ENCODE measurements around the gene SLC2A10. TPM values are rescaled to one million over a fixed set of nuclear protein-coding genes. Genes with fewer than 3 reads are reported as not detected.

The SLC2A10 gene
- total and polyA plus RNA-seq, 7 donors: 6.4 to 28.2 (median 9.4) TPM

- Histone ChIP-seq H3K4me1 (peaks cover 0 to 58% (median 44%) of the 10 kb centered on the region in 4 donors), H3K4me3 (peak overlapping the region; percentile 13 to 41 (median 36)), H3K27ac (peak overlapping the region; percentile 33 to 68 (median 62)), H3K36me3 (peaks cover 0 to 27% (median 2%) of the 10 kb centered on the region in 4 donors), H3K9me3 (no peaks in the 10 kb centered on the region), H3K27me3 (no peaks in the 10 kb centered on the region)
- WGBS, 2 donors: 60 to 67% methylated on average over 23 of the region's 23 CpGs
- peak; percentile 72 for DNase-seq
- intact Hi-C loops (cut with DNase I): loop anchor here (5.0 to 10.0 kb wide), 3 partner anchors 122 to 589 kb away; partner anchors contain the start of gene ZNF334
- TF ChIP-seq, protein P1, sequence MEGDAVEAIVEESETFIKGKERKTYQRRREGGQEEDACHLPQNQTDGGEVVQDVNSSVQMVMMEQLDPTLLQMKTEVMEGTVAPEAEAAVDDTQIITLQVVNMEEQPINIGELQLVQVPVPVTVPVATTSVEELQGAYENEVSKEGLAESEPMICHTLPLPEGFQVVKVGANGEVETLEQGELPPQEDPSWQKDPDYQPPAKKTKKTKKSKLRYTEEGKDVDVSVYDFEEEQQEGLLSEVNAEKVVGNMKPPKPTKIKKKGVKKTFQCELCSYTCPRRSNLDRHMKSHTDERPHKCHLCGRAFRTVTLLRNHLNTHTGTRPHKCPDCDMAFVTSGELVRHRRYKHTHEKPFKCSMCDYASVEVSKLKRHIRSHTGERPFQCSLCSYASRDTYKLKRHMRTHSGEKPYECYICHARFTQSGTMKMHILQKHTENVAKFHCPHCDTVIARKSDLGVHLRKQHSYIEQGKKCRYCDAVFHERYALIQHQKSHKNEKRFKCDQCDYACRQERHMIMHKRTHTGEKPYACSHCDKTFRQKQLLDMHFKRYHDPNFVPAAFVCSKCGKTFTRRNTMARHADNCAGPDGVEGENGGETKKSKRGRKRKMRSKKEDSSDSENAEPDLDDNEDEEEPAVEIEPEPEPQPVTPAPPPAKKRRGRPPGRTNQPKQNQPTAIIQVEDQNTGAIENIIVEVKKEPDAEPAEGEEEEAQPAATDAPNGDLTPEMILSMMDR (IDR thresholded peaks at IDR 0.05): no peak
- TF ChIP-seq EP300 (IDR thresholded peaks at IDR 0.05): no peak
- TF ChIP-seq POLR2A (IDR thresholded peaks at IDR 0.05): no peak
- peak in 1 of 4 donors; percentile 13 for TF ChIP-seq POLR2AphosphoS5 (IDR thresholded peaks at IDR 0.05)
Measured at GRCh38 chr20:46683939-46684750, 25.3 kb upstream of the SLC2A10 start.

DNA sequence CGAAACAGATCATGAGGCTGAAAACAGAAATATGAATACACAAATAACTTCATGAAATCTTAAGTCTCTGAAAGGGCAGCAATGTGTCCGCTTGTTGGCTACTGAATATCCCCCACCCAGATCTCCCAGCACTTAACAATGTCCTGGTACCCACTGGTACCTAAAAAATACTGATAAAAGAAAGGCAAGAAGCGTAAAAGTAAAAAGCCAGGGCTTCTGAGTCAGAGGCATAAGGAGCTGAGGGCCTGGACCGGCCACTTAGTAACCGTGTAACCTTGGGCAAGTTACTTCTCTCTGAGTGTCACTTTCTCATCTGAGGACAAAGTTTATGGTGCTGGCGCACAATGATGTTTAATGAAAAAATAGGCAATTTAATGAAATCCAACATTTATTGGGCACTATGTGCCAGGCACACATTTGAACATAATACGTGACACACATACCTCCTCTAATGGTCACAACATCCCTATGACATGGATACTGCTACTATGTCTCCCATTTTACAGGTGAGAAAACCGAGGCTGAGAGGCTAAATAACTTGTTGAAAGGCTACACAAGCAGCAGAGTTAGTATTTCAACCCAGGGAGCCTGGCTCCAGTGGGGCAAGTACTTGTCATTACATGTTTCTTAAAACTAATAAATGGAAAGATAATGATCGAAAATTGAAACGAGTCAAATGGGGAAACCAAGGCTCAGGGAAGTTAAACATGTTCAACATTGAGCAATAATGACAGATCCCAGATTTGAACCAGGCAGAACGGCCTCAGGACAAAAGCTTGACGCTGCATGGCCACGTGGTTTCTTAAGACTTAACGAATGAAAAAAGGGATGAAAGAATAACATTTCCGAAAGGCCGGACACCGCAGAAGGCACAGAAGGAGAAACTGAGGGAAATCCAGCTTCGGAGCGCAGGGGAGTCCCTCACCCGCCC, 21.0 kb upstream of the SLC2A10 start:
- no peaks in the 10 kb centered on the region for H3K27me3 ChIP-seq
- intact Hi-C loops (cut with DNase I): loop anchor here (1.0 to 10.0 kb wide), 2 partner anchors 21 to 594 kb away; partner anchors contain the start of gene SLC2A10
- H3K4me3 ChIP-seq: peak overlapping the region; percentile 80 to 91 (median 86)
- WGBS, 2 donors: 10 to 18% methylated on average over 20 of the region's 20 CpGs
- H3K36me3 ChIP-seq: peaks cover 0 to 22% (median 2%) of the 10 kb centered on the region in 4 donors
- DNase-seq: peak; percentile 80
- H3K27ac ChIP-seq: peak overlapping the region; percentile 94 to 99 (median 96)
- TF ChIP-seq POLR2AphosphoS5 (IDR thresholded peaks at IDR 0.05) (no peak), POLR2A (IDR thresholded peaks at IDR 0.05) (no peak), EP300 (IDR thresholded peaks at IDR 0.05) (no peak)
- TF ChIP-seq, protein P1 (IDR thresholded peaks at IDR 0.05): no peak
- H3K4me1 ChIP-seq: peaks cover 0 to 48% (median 37%) of the 10 kb centered on the region in 4 donors
- no peaks in the 10 kb centered on the region for H3K9me3 ChIP-seq

- Histone ChIP-seq H3K27ac (peak within 1 kb of the TSS; percentile 94 to 99 (median 96)), H3K27me3 (no peaks in the 10 kb centered on the region), H3K4me1 (peaks cover 0 to 42% (median 29%) of the 10 kb centered on the region in 4 donors), H3K9me3 (no peaks in the 10 kb centered on the region), H3K36me3 (peaks cover 0 to 22% (median 2%) of the 10 kb centered on the region in 4 donors), H3K4me3 (peak within 1 kb of the TSS; percentile 80 to 91 (median 86))
- intact Hi-C loops (cut with DNase I): loop anchor here (1.0 to 10.0 kb wide), 2 partner anchors 20 to 594 kb away; partner anchors contain the start of gene SLC2A10
- DNase-seq: peak; percentile 100
- TF ChIP-seq POLR2A (IDR thresholded peaks at IDR 0.05) (peak; percentile 65 to 70), POLR2AphosphoS5 (IDR thresholded peaks at IDR 0.05) (peak; percentile 75 to 88 (median 80)), EP300 (IDR thresholded peaks at IDR 0.05) (no peak)
- TF ChIP-seq, protein P1 (IDR thresholded peaks at IDR 0.05): peak; percentile 37 to 57 (median 50)
- 0% methylated on average over 71 of the region's 71 CpGs for WGBS, 2 donors
Measured at GRCh38 chr20:46689082-46689753, 20.2 kb upstream of the SLC2A10 start, which contains the start of gene TP53RK. TP53RK (minus strand) TSS chr20:46689444; CDS start chr20:46689414, 30 bp downstream.

GRCh38 chr20:46689754-46690085, 19.7 kb upstream of the SLC2A10 start:
- Histone ChIP-seq H3K27ac (peak overlapping the region; percentile 94 to 99 (median 96)), H3K27me3 (no peaks in the 10 kb centered on the region), H3K9me3 (no peaks in the 10 kb centered on the region), H3K4me3 (peak overlapping the region; percentile 80 to 91 (median 86)), H3K4me1 (peaks cover 0 to 37% (median 26%) of the 10 kb centered on the region in 4 donors), H3K36me3 (peaks cover 0 to 22% (median 2%) of the 10 kb centered on the region in 4 donors)
- 0% methylated on average over 12 of the region's 12 CpGs for WGBS, 2 donors
- TF ChIP-seq, protein P1 (IDR thresholded peaks at IDR 0.05): no peak
- TF ChIP-seq POLR2AphosphoS5 (IDR thresholded peaks at IDR 0.05): peak in 1 of 4 donors; percentile 14
- intact Hi-C loops (cut with DNase I): loop anchor here (1.0 to 10.0 kb wide), 2 partner anchors 20 to 595 kb away; partner anchors contain the start of gene SLC2A10
- DNase-seq: no peak
